ENCODE measurements around the gene TNFRSF8. TPM values are rescaled to one million over a fixed set of nuclear protein-coding genes. Genes with fewer than 3 reads are reported as not detected.

TNFRSF8 gene
- total RNA-seq, 1 donor from 2014 or later, result 0.31 TPM

GRCh38 chr1:12169442-12170135, 106.5 kb downstream of the TNFRSF8 start:
- Mint-ChIP-seq H3K36me3 (no peaks in the 10 kb centered on the region), H3K27ac (no peak overlapping the region), H3K9me3 (no peaks in the 10 kb centered on the region), H3K27me3 (ENCODE audit: low read depth) (peaks cover 48% of the 10 kb centered on the region), H3K4me3 (no peak overlapping the region), H3K4me1 (peaks cover 11% of the 10 kb centered on the region)
- TF ChIP-seq CTCF (IDR thresholded peaks at IDR 0.05; ENCODE audit: unreplicated experiment), result no peak
- no peak for DNase-seq (ENCODE audit: low spot score in 2 of 2, unreplicated experiment in 2 of 2)

- TF ChIP-seq CTCF (IDR thresholded peaks at IDR 0.05; ENCODE audit: unreplicated experiment), result no peak
- DNase-seq (ENCODE audit: low spot score in 2 of 2, unreplicated experiment in 2 of 2), result no peak
- no peaks in the 10 kb centered on the region for H3K9me3 Mint-ChIP-seq
- H3K27me3 Mint-ChIP-seq (ENCODE audit: low read depth), result peaks cover 42% of the 10 kb centered on the region
- no peaks in the 10 kb centered on the region for H3K36me3 Mint-ChIP-seq
- no peak overlapping the region for H3K4me3 Mint-ChIP-seq
- H3K4me1 Mint-ChIP-seq, result peaks cover 14% of the 10 kb centered on the region
- H3K27ac Mint-ChIP-seq, result no peak overlapping the region
Observed at GRCh38 chr1:12170263-12170671, 107.2 kb downstream of the TNFRSF8 start.

- Mint-ChIP-seq H3K4me1 (peaks cover 13% of the 10 kb centered on the region), H3K9me3 (no peaks in the 10 kb centered on the region), H3K27me3 (ENCODE audit: low read depth) (peaks cover 35% of the 10 kb centered on the region), H3K27ac (no peak overlapping the region), H3K4me3 (no peak overlapping the region), H3K36me3 (no peaks in the 10 kb centered on the region)
- no peak for TF ChIP-seq CTCF (IDR thresholded peaks at IDR 0.05; ENCODE audit: unreplicated experiment)
- no peak for DNase-seq (ENCODE audit: low spot score in 2 of 2, unreplicated experiment in 2 of 2)
Observed at GRCh38 chr1:12171206-12172041, 108.3 kb downstream of the TNFRSF8 start.

- Mint-ChIP-seq H3K27me3 (ENCODE audit: low read depth) (peaks cover 32% of the 10 kb centered on the region), H3K9me3 (no peaks in the 10 kb centered on the region)
Observed at GRCh38 chr1:12172042-12172851, 109.1 kb downstream of the TNFRSF8 start.

More at GRCh38 chr1:12172042-12172851, 109.1 kb downstream of the TNFRSF8 start:
- DNase-seq (ENCODE audit: low spot score in 2 of 2, unreplicated experiment in 2 of 2), result no peak
- H3K36me3 Mint-ChIP-seq, result no peaks in the 10 kb centered on the region
- no peak overlapping the region for H3K27ac Mint-ChIP-seq
- peaks cover 11% of the 10 kb centered on the region for H3K4me1 Mint-ChIP-seq
- no peak overlapping the region for H3K4me3 Mint-ChIP-seq
- TF ChIP-seq CTCF (IDR thresholded peaks at IDR 0.05; ENCODE audit: unreplicated experiment), result no peak

Measured in mesothelial cell of epicardium (in vitro differentiated cells).